ENCODE results near the gene CNTNAP2. TPM values are rescaled to one million over a fixed set of nuclear protein-coding genes. Genes with fewer than 3 reads are reported as not detected.

CNTNAP2 gene
- total RNA-seq, 1 experiment from 2014 or later = 0.03 TPM

DNA sequence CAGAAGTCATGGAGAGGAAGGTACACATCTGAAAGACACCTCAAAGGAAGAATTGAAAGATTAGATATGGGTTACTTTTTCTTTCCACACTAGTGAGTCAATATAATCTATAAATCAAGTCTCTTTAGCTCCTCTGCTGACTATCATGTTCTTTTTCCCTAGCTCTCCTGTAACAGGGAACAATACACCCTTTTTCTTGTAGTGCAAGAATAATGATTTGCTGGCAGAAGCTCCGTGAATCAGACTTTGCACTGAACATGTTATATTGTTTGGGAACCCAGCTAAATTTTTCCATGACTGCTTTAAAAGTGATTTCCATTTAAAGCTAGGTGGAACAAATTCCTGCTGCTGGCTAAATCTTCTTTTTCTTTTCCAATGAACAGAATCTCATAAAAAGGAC is 1717.4 kb downstream of the CNTNAP2 start:
- CTCF ChIA-PET = no interaction called here
- POLR2A ChIA-PET = no interaction called here
- ATAC-seq = no peak

DNA sequence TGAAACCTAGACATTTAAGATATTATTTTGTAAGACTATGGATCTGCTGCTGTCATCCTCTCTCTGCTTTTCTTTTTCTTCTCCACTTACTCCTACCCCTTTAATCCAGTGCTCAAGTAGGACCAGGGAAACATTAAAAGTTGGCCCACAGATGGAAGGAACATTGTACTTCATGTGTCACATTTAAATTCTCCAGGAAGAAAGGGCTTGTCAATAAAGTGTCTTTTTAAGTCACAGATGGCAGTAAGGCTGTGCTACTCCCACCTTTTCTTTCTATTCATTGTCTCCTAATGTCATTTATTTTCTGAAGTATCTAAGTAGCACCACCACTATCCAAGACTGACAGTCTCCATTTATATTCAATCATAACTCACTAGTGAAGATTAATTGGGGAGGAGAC is 1736.2 kb downstream of the CNTNAP2 start:
- no peak for DNase-seq (ENCODE audit: low read depth, low spot score)
- in situ Hi-C loops (cut with HindIII; ENCODE audit: low pct_unique_long_range_greater_than_20kb, low sequenced_read_pairs) = no loop called here
- Histone ChIP-seq H3K4me3 (ENCODE audit: low read depth in 2 of 2, low read length in 2 of 2) (no peak overlapping the region), H3K27me3 (ENCODE audit: control insufficient read depth, insufficient read depth, low read length) (no peaks in the 10 kb centered on the region), H3K36me3 (ENCODE audit: control insufficient read depth, insufficient read depth, low read length) (no peaks in the 10 kb centered on the region), H3K27ac (ENCODE audit: low read length) (no peak overlapping the region), H3K9me3 (ENCODE audit: control insufficient read depth, insufficient read depth, low read depth, low read length) (no peaks in the 10 kb centered on the region; the same call in 1 of the 2 replicates), H3K4me1 (ENCODE audit: control insufficient read depth, insufficient read depth, low read length) (no peaks in the 10 kb centered on the region)
- no peak for ATAC-seq
- no TSS peak for BruUV-seq (replicated peaks)
- TF ChIP-seq, protein P1, sequence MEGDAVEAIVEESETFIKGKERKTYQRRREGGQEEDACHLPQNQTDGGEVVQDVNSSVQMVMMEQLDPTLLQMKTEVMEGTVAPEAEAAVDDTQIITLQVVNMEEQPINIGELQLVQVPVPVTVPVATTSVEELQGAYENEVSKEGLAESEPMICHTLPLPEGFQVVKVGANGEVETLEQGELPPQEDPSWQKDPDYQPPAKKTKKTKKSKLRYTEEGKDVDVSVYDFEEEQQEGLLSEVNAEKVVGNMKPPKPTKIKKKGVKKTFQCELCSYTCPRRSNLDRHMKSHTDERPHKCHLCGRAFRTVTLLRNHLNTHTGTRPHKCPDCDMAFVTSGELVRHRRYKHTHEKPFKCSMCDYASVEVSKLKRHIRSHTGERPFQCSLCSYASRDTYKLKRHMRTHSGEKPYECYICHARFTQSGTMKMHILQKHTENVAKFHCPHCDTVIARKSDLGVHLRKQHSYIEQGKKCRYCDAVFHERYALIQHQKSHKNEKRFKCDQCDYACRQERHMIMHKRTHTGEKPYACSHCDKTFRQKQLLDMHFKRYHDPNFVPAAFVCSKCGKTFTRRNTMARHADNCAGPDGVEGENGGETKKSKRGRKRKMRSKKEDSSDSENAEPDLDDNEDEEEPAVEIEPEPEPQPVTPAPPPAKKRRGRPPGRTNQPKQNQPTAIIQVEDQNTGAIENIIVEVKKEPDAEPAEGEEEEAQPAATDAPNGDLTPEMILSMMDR (IDR thresholded peaks at IDR 0.05) = no peak
- TF ChIP-seq POLR2AphosphoS5 (IDR thresholded peaks at IDR 0.05; ENCODE audit: low read depth, low read length) = no peak
- no peak for TF ChIP-seq TCF7L2 (IDR thresholded peaks at IDR 0.05; ENCODE audit: low read depth, low read length)
- TF ChIP-seq, protein P2, sequence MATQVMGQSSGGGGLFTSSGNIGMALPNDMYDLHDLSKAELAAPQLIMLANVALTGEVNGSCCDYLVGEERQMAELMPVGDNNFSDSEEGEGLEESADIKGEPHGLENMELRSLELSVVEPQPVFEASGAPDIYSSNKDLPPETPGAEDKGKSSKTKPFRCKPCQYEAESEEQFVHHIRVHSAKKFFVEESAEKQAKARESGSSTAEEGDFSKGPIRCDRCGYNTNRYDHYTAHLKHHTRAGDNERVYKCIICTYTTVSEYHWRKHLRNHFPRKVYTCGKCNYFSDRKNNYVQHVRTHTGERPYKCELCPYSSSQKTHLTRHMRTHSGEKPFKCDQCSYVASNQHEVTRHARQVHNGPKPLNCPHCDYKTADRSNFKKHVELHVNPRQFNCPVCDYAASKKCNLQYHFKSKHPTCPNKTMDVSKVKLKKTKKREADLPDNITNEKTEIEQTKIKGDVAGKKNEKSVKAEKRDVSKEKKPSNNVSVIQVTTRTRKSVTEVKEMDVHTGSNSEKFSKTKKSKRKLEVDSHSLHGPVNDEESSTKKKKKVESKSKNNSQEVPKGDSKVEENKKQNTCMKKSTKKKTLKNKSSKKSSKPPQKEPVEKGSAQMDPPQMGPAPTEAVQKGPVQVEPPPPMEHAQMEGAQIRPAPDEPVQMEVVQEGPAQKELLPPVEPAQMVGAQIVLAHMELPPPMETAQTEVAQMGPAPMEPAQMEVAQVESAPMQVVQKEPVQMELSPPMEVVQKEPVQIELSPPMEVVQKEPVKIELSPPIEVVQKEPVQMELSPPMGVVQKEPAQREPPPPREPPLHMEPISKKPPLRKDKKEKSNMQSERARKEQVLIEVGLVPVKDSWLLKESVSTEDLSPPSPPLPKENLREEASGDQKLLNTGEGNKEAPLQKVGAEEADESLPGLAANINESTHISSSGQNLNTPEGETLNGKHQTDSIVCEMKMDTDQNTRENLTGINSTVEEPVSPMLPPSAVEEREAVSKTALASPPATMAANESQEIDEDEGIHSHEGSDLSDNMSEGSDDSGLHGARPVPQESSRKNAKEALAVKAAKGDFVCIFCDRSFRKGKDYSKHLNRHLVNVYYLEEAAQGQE (IDR thresholded peaks at IDR 0.05; ENCODE audit: insufficient read depth in 1 of 2, low read depth in 2 of 2, low read length in 1 of 2) = no peak
- TF ChIP-seq SIN3A (IDR thresholded peaks at IDR 0.05; ENCODE audit: borderline replicate concordance, insufficient read depth, low read depth, low read length) = no peak
- ChIA-PET CTCF (no interaction called here), POLR2A (no interaction called here)
- intact Hi-C loops (cut with micrococcal nuclease; ENCODE audit: unreplicated experiment) = no loop called here

More for the DNA sequence above, 1717.4 kb downstream of the CNTNAP2 start:
- no peaks in the 10 kb centered on the region for H3K4me1 ChIP-seq (ENCODE audit: control insufficient read depth, insufficient read depth, low read length)
- no TSS peak for BruUV-seq (replicated peaks)
- DNase-seq (ENCODE audit: low read depth, low spot score) = no peak
- no peak overlapping the region for H3K4me3 ChIP-seq (ENCODE audit: low read depth in 2 of 2, low read length in 2 of 2)
- H3K9me3 ChIP-seq (ENCODE audit: control insufficient read depth, insufficient read depth, low read depth, low read length) = no peaks in the 10 kb centered on the region
- H3K27me3 ChIP-seq (ENCODE audit: control insufficient read depth, insufficient read depth, low read length) = no peaks in the 10 kb centered on the region
- TF ChIP-seq, protein P1 (IDR thresholded peaks at IDR 0.05) = no peak
- TF ChIP-seq TCF7L2 (IDR thresholded peaks at IDR 0.05; ENCODE audit: low read depth, low read length) (no peak), POLR2AphosphoS5 (IDR thresholded peaks at IDR 0.05; ENCODE audit: low read depth, low read length) (no peak), SIN3A (IDR thresholded peaks at IDR 0.05; ENCODE audit: borderline replicate concordance, insufficient read depth, low read depth, low read length) (no peak)
- TF ChIP-seq, protein P2 (IDR thresholded peaks at IDR 0.05; ENCODE audit: insufficient read depth in 1 of 2, low read depth in 2 of 2, low read length in 1 of 2) = no peak
- no peak overlapping the region for H3K27ac ChIP-seq (ENCODE audit: low read length)
- intact Hi-C loops (cut with micrococcal nuclease; ENCODE audit: unreplicated experiment) = no loop called here
- in situ Hi-C loops (cut with HindIII; ENCODE audit: low pct_unique_long_range_greater_than_20kb, low sequenced_read_pairs) = no loop called here
- H3K36me3 ChIP-seq (ENCODE audit: control insufficient read depth, insufficient read depth, low read length) = no peaks in the 10 kb centered on the region; the same call in 1 of the 2 replicates
